HK-2 (cell line): Measurements from ENCODE around the gene TGM4.
"Not testable (repeated sequence)": the region's sequence is repeated elsewhere in the genome, so short reads cannot be mapped to it uniquely, and the experiment has no call there.

ENCODE experiments used
- DNase-seq: peaks from one replicate; pipeline ENCODE4 v3.0.0-alpha.2; 2018; ENCODE audit not compliant: unreplicated experiment

Gene TGM4

GRCh38 chr3:44914936-44915335 is 40.5 kb downstream of the TGM4 start:
- no peak for DNase-seq

GRCh38 chr3:44915702-44916438 is 41.5 kb downstream of the TGM4 start:
- no peak for DNase-seq

GRCh38 chr3:44918087-44918486 is 43.7 kb downstream of the TGM4 start:
- no peak for DNase-seq

GRCh38 chr3:44918581-44918980 is 44.2 kb downstream of the TGM4 start:
- DNase-seq, result no peak

- DNase-seq, result no peak
Measured at GRCh38 chr3:44920081-44920480, 45.7 kb downstream of the TGM4 start.

- no peak for DNase-seq
Measured at GRCh38 chr3:44923632-44924456, 49.4 kb downstream of the TGM4 start.

GRCh38 chr3:44924457-44925084 is 50.2 kb downstream of the TGM4 start:
- DNase-seq, result no peak

- no peak for DNase-seq
Measured at GRCh38 chr3:44926172-44926571, 51.8 kb downstream of the TGM4 start.

- no peak for DNase-seq
Measured at GRCh38 chr3:44926921-44927320, 52.5 kb downstream of the TGM4 start.

GRCh38 chr3:44927371-44927770 is 53.0 kb downstream of the TGM4 start:
- DNase-seq, result no peak

GRCh38 chr3:44929782-44930181 is 55.4 kb downstream of the TGM4 start:
- no peak for DNase-seq

- DNase-seq, result no peak
Measured at GRCh38 chr3:44930911-44931310, 56.5 kb downstream of the TGM4 start.

- no peak for DNase-seq
Measured at GRCh38 chr3:44931791-44932190, 57.4 kb downstream of the TGM4 start.

GRCh38 chr3:44932271-44932670 is 57.9 kb downstream of the TGM4 start:
- no peak for DNase-seq

GRCh38 chr3:44932986-44933944 is 58.9 kb downstream of the TGM4 start:
- DNase-seq, result no peak

GRCh38 chr3:44939581-44940036 is 65.2 kb downstream of the TGM4 start:
- DNase-seq, result no peak

GRCh38 chr3:44942202-44942921 is 68.0 kb downstream of the TGM4 start:
- DNase-seq, result no peak

GRCh38 chr3:44948239-44948638 is 73.8 kb downstream of the TGM4 start:
- no peak for DNase-seq

- not testable (repeated sequence) for DNase-seq
Measured at GRCh38 chr3:44949770-44950169, 75.4 kb downstream of the TGM4 start.

- DNase-seq, result no peak
Measured at GRCh38 chr3:44950275-44950734, 75.9 kb downstream of the TGM4 start.

GRCh38 chr3:44952689-44953088 is 78.3 kb downstream of the TGM4 start:
- no peak for DNase-seq
